DND-41 (cell line): Measurements from ENCODE around the gene CPT1C.

Experiments
- CTCF ChIP-seq: IDR thresholded peaks from 2 replicates; pipeline ENCODE4 v1.5.1; 2012; ENCODE audit warnings: borderline replicate concordance, low read length, moderate library complexity, mild to moderate bottlenecking; ENCODE audit not compliant: poor library complexity, severe bottlenecking; ENCODE audit errors: extremely low read depth
- EZH2 ChIP-seq: IDR thresholded peaks from 3 replicates; pipeline ENCODE4 v1.6.1; 2012; ENCODE audit warnings: borderline replicate concordance, low read depth, mild to moderate bottlenecking, moderate library complexity, low read length, inconsistent platforms; ENCODE audit not compliant: severe bottlenecking

- TF ChIP-seq CTCF (no peak), EZH2 (no peak)
These were observed 19.5 kb downstream of the CPT1C start for GRCh38 chr19:49710372-49710951.
